Activated CD8-positive, alpha-beta T cell treated with anti-CD3 and anti-CD28 coated beads for 36 hours (primary cell): ENCODE data around the gene RAB31. TPM values are rescaled to one million over a fixed set of nuclear protein-coding genes. Genes with fewer than 3 reads are reported as not detected.

Source experiments
- ATAC-seq: fragments of 200-7000 bp; cut with Tn5 transposase; one replicate; pipeline ENCODE4 v1.10.0; 2021; ENCODE audit warnings: mild to moderate bottlenecking, moderate library complexity
- CTCF ChIA-PET: fragments of 350-600 bp; sonication (Branson Sonifier 250); formaldehyde crosslinking; loops from one replicate; lab custom pipeline; 2021; ENCODE audit warnings: antibody characterized with exemption; lab: Charles Lee
- POLR2A ChIA-PET: fragments of 350-600 bp; sonication (Branson Sonifier 250); formaldehyde crosslinking; loops from one replicate; lab custom pipeline; 2021; ENCODE audit warnings: antibody characterized with exemption; lab: Charles Lee
- DNase-seq: peaks from one replicate; pipeline ENCODE4 v3.0.0-alpha.2; 2020
- H3K27ac Mint-ChIP-seq: one replicate; pipeline ENCODE4 v1.8.0; 2021; ENCODE audit warnings: mild to moderate bottlenecking, mixed read lengths
- H3K27me3 Mint-ChIP-seq: one replicate; pipeline ENCODE4 v1.8.0; 2021; ENCODE audit warnings: mixed read lengths
- H3K36me3 Mint-ChIP-seq: one replicate; pipeline ENCODE4 v1.8.0; 2021; ENCODE audit warnings: low read depth, mixed read lengths
- H3K4me1 Mint-ChIP-seq: one replicate; pipeline ENCODE4 v1.8.0; 2021; ENCODE audit warnings: low read depth, mixed read lengths
- H3K4me3 Mint-ChIP-seq: one replicate; pipeline ENCODE4 v1.8.0; 2021; ENCODE audit warnings: mild to moderate bottlenecking, moderate library complexity, mixed read lengths
- H3K9me3 Mint-ChIP-seq: one replicate; pipeline ENCODE4 v1.8.0; 2021; ENCODE audit warnings: mixed read lengths
- intact Hi-C: fragments of 100-400 bp; cut with micrococcal nuclease; formaldehyde crosslinking; loops from one replicate; pipeline ENCODE4 v1.10.0; 2022
- total RNA-seq, 2 experiments: library from RNA; stranded (reverse); gene quantifications; one replicate each; pipeline ENCODE4 v1.2.3, GENCODE V29; 2021
- TF ChIP-seq, protein P1 (sequence below): fragments of 200-600 bp; IDR thresholded peaks from one replicate; pipeline ENCODE4 v1.8.0; 2022; ENCODE audit warnings: antibody characterized with exemption, mild to moderate bottlenecking

Gene RAB31
- total RNA-seq, 2 experiments from 2014 or later, result 0.45 to 0.76 TPM

DNA sequence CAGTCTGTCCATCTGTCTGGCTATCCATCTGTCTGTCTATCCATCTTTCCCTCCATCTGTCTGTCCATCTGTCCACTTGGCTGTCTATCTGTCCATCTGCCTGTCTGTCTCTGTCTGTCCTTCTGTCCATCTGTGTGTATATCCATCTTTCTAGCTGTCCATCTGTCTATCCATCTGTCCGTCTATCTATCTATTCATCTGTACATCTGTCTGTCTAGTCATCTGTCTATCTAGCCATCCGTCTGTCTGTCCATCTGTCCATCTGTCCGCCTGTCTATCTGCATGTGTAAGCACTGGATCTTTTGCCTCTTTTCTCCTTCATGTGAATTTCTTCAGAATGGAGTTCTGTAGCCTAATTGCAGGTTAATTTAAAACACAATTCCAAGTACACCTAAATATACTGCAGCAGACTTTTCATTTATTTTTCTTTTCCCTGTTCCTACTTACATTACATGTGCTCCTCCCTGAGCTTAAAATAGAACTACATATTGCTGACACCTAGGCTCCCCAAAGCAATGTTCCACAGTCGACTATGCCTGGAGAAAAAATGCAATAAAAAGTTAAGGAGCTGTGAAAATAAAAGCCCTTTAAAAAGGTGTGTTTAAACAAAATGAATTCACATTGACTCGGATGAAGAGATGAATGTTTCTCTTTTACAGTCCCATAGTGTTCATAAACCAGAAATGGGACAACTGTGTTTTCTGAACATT is 140.2 kb downstream of the RAB31 start:
- no peak for ATAC-seq
- no peak overlapping the region for H3K4me3 Mint-ChIP-seq
- no peaks in the 10 kb centered on the region for H3K36me3 Mint-ChIP-seq
- TF ChIP-seq, protein P1, sequence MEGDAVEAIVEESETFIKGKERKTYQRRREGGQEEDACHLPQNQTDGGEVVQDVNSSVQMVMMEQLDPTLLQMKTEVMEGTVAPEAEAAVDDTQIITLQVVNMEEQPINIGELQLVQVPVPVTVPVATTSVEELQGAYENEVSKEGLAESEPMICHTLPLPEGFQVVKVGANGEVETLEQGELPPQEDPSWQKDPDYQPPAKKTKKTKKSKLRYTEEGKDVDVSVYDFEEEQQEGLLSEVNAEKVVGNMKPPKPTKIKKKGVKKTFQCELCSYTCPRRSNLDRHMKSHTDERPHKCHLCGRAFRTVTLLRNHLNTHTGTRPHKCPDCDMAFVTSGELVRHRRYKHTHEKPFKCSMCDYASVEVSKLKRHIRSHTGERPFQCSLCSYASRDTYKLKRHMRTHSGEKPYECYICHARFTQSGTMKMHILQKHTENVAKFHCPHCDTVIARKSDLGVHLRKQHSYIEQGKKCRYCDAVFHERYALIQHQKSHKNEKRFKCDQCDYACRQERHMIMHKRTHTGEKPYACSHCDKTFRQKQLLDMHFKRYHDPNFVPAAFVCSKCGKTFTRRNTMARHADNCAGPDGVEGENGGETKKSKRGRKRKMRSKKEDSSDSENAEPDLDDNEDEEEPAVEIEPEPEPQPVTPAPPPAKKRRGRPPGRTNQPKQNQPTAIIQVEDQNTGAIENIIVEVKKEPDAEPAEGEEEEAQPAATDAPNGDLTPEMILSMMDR, result no peak
- H3K9me3 Mint-ChIP-seq, result no peaks in the 10 kb centered on the region
- no peak for DNase-seq
- ChIA-PET POLR2A (no interaction called here), CTCF (no interaction called here)
- intact Hi-C loops, result no loop called here
- H3K4me1 Mint-ChIP-seq, result no peaks in the 10 kb centered on the region
- H3K27me3 Mint-ChIP-seq, result peaks cover 8% of the 10 kb centered on the region
- H3K27ac Mint-ChIP-seq, result no peak overlapping the region

DNA sequence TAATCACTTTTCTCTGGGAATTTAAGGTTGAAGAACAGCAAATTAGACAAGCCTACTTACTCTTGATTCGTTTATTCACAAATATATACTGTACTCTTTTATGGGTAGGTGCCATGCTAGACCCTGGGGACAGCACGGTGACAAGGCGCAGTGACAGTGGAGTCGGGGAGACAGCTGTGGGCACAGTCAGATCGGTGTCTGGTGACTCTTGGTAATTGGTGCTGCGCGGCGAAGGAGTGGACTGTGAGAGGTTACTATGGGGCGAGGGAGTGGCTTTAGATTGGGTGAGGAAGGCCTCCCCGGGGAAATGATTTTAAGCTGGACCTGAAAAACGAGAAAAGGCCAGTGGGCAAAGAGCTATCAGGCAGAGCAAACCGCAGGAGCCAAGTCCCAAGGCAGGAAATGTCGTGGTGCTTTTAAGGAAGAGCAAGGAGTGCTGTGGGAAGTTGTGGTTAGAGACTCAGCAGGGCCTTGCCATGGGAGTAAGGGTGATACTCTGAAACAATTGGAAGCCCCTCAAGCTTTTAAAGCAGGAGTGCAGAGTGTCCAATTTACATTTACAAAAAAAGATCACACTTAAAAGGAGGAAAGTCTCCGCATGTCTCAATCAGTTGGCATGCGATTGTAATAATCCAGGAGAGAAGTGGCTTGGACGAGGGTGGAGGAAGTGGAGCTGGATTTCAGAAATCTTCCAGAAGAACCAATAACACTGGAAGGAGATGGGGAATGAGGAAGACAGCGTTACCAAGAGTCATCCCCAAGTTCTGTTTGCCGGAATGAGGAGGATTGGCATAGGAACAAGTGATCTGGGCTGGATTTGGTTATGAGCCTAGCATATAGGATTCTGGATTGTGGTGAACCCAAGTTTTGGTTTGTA is 141.5 kb downstream of the RAB31 start:
- POLR2A ChIA-PET, result no interaction called here
- Mint-ChIP-seq H3K27me3 (peaks cover 12% of the 10 kb centered on the region), H3K9me3 (no peaks in the 10 kb centered on the region), H3K27ac (no peak overlapping the region), H3K36me3 (no peaks in the 10 kb centered on the region), H3K4me3 (no peak overlapping the region), H3K4me1 (no peaks in the 10 kb centered on the region)
- TF ChIP-seq, protein P1, result no peak
- intact Hi-C loops, result no loop called here
- DNase-seq, result no peak
- ATAC-seq, result no peak
- CTCF ChIA-PET, result interaction anchor here (1.8 kb wide), 1 partner anchor 12 kb away, joined by 6 read pairs; no protein-coding TSS in a partner anchor

GRCh38 chr18:9850309-9850708 is 142.2 kb downstream of the RAB31 start:
- Mint-ChIP-seq H3K9me3 (no peaks in the 10 kb centered on the region), H3K27me3 (peaks cover 12% of the 10 kb centered on the region), H3K27ac (no peak overlapping the region), H3K36me3 (no peaks in the 10 kb centered on the region), H3K4me1 (no peaks in the 10 kb centered on the region), H3K4me3 (no peak overlapping the region)
- POLR2A ChIA-PET, result no interaction called here
- ATAC-seq (no peak), DNase-seq (no peak)
- intact Hi-C loops, result no loop called here
- CTCF ChIA-PET, result interaction anchor here (1.8 kb wide), 1 partner anchor 12 kb away, joined by 6 read pairs; no protein-coding TSS in a partner anchor
- TF ChIP-seq, protein P1, result no peak

DNA sequence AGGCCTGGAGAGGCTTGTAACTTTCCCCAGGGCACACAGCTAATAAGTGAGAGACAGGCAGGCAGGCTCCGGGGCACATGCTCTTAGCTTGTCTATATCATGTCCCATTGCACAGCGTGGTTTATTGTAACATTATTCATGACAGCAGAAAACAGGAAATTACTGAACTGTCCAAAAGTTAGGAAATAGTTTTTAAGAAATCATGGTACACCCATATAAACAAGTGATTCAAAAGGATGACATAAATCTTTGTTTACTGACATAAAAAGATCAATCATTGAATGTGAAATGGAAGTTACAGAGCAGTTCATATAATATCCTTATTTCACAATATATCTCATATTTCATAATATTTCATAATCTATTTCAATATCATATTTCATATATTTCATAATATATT is 143.4 kb downstream of the RAB31 start:
- ChIA-PET CTCF (no interaction called here), POLR2A (no interaction called here)
- DNase-seq, result no peak
- intact Hi-C loops, result no loop called here
- TF ChIP-seq, protein P1, result no peak
- Mint-ChIP-seq H3K27me3 (peaks cover 12% of the 10 kb centered on the region), H3K9me3 (no peaks in the 10 kb centered on the region), H3K4me1 (no peaks in the 10 kb centered on the region), H3K27ac (no peak overlapping the region), H3K4me3 (no peak overlapping the region), H3K36me3 (no peaks in the 10 kb centered on the region)
- no peak for ATAC-seq
